NCI-H69 (cell line): ENCODE results near the gene COPE.

Experiments
- DNase-seq: peaks from one replicate; lab custom pipeline; 2025; lab: John Stamatoyannopoulos, UW

Gene COPE

GRCh38 chr19:18850471-18851375 lies 68.5 kb downstream of the COPE start:
- no peak for DNase-seq

- no peak for DNase-seq
Measured at GRCh38 chr19:18849838-18850400, 69.3 kb downstream of the COPE start.
